Endodermal cell (in vitro differentiated cells): ENCODE results near the gene VPS33A. TPM values are rescaled to one million over a fixed set of nuclear protein-coding genes. Genes with fewer than 3 reads are reported as not detected.
"Not testable (repeated sequence)": the region's sequence is repeated elsewhere in the genome, so short reads cannot be mapped to it uniquely, and the experiment has no call there.

Experiments used
- DNase-seq: peaks from one replicate; pipeline ENCODE4 v3.0.0-alpha.2; 2017
- H3K27ac ChIP-seq: 2 replicates; pipeline ENCODE4 v1.5.1; 2013; ENCODE audit warnings: mild to moderate bottlenecking, low read depth, low read length, moderate library complexity
- H3K27me3 ChIP-seq: 2 replicates; pipeline ENCODE4 v1.6.1; 2013; ENCODE audit warnings: mild to moderate bottlenecking, low read length, moderate library complexity; ENCODE audit not compliant: insufficient read depth, control insufficient read depth, poor library complexity, severe bottlenecking
- H3K36me3 ChIP-seq: 2 replicates; pipeline ENCODE4 v1.7.0; 2013; ENCODE audit warnings: mild to moderate bottlenecking, low read length, moderate library complexity; ENCODE audit not compliant: control insufficient read depth, insufficient read depth
- H3K4me1 ChIP-seq: one replicate; pipeline ENCODE4 v1.7.0; 2013; ENCODE audit warnings: low read length; ENCODE audit not compliant: control insufficient read depth, insufficient read depth
- H3K4me3 ChIP-seq: 2 replicates; pipeline ENCODE4 v1.5.1; 2013; ENCODE audit warnings: mild to moderate bottlenecking, low read length, moderate library complexity
- H3K9ac ChIP-seq: 2 replicates; pipeline ENCODE4 v1.6.1; 2013; ENCODE audit warnings: mild to moderate bottlenecking, low read length, moderate library complexity; ENCODE audit not compliant: poor library complexity, severe bottlenecking; ENCODE audit errors: extremely low read depth
- H3K9me3 ChIP-seq: 2 replicates; pipeline ENCODE4 v1.6.1; 2013; ENCODE audit warnings: mild to moderate bottlenecking, low read length, moderate library complexity; ENCODE audit not compliant: control insufficient read depth
- H3K27ac Mint-ChIP-seq: 2 replicates; pipeline ENCODE4 v1.8.0; 2020; ENCODE audit warnings: mixed read lengths
- H3K27me3 Mint-ChIP-seq: 2 replicates; pipeline ENCODE4 v1.8.0; 2021; ENCODE audit warnings: mild to moderate bottlenecking, mixed read lengths; ENCODE audit not compliant: insufficient read depth
- H3K36me3 Mint-ChIP-seq: 2 replicates; pipeline ENCODE4 v1.8.0; 2020; ENCODE audit warnings: low read depth, mixed read lengths
- H3K4me1 Mint-ChIP-seq: 2 replicates; pipeline ENCODE4 v1.8.0; 2020; ENCODE audit warnings: mixed read lengths
- H3K4me3 Mint-ChIP-seq: 2 replicates; pipeline ENCODE4 v1.8.0; 2020; ENCODE audit warnings: mild to moderate bottlenecking, moderate library complexity, mixed read lengths
- H3K9me3 Mint-ChIP-seq: 2 replicates; pipeline ENCODE4 v1.8.0; 2020; ENCODE audit warnings: mild to moderate bottlenecking, mixed read lengths
- WGBS, 2 experiments: methylation state at CpG; one replicate each; pipeline versions ENCODE4 v1.1.5 to v1.1.7; 2013; ENCODE audit warnings: missing lambda C conversion rate in 2 of 2, mixed read lengths in 1 of 2; ENCODE audit not compliant: insufficient coverage in 1 of 2, insufficient read length in 1 of 2; 5-methylcytosine and 5-hydroxymethylcytosine counted together
- total RNA-seq, 2 donors: library from RNA; stranded (reverse); fragmentation: NEBNext Ultra II Directional in 1 of 2; extraction: Animal tissue kit (Norgen Biotek cat#: 25700) in 1 of 2; gene quantifications; 2 replicates in 1 of 2; 3 replicates in 1 of 2; pipeline ENCODE4 v1.2.1, GENCODE V29; 2021
- TF ChIP-seq, protein P1 (sequence below): fragments of 200-600 bp; sonication (generic); conservative IDR thresholded peaks from 2 replicates; pipeline ENCODE4 v1.5.0; 2021; ENCODE audit warnings: antibody characterized with exemption, mild to moderate bottlenecking

The VPS33A gene
- total RNA-seq, 2 donors from 2014 or later: 50.6 to 52.8 TPM

DNA sequence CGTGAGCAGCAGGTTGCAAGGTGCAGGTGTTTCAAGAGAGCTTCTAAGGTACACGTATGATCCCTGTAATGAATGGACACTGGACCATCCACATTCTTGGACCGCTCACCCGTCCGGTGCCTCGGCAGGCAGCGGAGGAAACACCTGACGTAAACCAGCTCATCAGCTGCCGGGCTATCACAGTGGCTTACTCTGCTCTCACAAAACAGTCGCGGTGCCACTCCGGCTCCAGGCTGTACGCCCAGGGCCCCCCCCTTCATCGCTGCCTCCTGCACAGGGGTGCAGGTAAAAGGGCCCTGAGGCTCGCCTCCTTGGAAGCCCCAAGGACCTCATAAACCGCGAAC, 436 bp downstream of the VPS33A start:
- peak overlapping the region; percentile 65 for H3K27ac ChIP-seq
- H3K4me3 Mint-ChIP-seq: peak overlapping the region; percentile 96
- H3K9me3 Mint-ChIP-seq: no peaks in the 10 kb centered on the region
- no peaks in the 10 kb centered on the region for H3K9me3 ChIP-seq
- WGBS, 2 experiments: 0 to 1% methylated on average over 15 to 17 of the region's 17 CpGs
- no peak for DNase-seq
- H3K36me3 Mint-ChIP-seq: peaks cover 26% of the 10 kb centered on the region
- H3K27me3 Mint-ChIP-seq: peaks cover 2% of the 10 kb centered on the region
- TF ChIP-seq, protein P1, sequence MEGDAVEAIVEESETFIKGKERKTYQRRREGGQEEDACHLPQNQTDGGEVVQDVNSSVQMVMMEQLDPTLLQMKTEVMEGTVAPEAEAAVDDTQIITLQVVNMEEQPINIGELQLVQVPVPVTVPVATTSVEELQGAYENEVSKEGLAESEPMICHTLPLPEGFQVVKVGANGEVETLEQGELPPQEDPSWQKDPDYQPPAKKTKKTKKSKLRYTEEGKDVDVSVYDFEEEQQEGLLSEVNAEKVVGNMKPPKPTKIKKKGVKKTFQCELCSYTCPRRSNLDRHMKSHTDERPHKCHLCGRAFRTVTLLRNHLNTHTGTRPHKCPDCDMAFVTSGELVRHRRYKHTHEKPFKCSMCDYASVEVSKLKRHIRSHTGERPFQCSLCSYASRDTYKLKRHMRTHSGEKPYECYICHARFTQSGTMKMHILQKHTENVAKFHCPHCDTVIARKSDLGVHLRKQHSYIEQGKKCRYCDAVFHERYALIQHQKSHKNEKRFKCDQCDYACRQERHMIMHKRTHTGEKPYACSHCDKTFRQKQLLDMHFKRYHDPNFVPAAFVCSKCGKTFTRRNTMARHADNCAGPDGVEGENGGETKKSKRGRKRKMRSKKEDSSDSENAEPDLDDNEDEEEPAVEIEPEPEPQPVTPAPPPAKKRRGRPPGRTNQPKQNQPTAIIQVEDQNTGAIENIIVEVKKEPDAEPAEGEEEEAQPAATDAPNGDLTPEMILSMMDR: no peak
- no peaks in the 10 kb centered on the region for H3K27me3 ChIP-seq
- H3K9ac ChIP-seq: peak overlapping the region; percentile 98
- peak overlapping the region; percentile 97 for H3K27ac Mint-ChIP-seq
- H3K4me3 ChIP-seq: peak overlapping the region; percentile 87
- peaks cover 23% of the 10 kb centered on the region for H3K36me3 ChIP-seq
- no peaks in the 10 kb centered on the region for H3K4me1 ChIP-seq
- H3K4me1 Mint-ChIP-seq: peaks cover 3% of the 10 kb centered on the region

DNA sequence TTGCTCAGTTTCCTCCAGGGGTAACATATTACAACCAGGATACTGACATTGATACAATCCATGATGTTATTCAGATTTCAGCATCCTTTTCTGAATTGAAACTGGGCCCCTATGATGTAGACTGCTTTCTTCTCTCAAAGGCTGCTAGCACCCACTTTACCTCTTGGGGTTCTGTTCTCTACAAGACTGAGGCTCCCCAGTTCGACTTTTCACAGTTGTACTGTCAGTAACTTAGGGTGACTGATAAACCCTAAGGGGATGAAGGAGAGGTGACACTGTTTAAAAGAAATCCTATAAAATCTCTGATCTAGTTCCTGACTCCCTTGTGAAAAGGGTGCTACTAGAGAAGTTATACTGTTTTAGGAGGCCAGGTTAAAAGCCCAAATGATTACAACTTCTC, 818 bp downstream of the VPS33A start:
- TF ChIP-seq, protein P1: no peak
- DNase-seq: no peak
- Mint-ChIP-seq H3K27me3 (peaks cover 2% of the 10 kb centered on the region), H3K4me3 (peak overlapping the region; percentile 96), H3K27ac (peak overlapping the region; percentile 97), H3K9me3 (no peaks in the 10 kb centered on the region), H3K36me3 (peaks cover 27% of the 10 kb centered on the region), H3K4me1 (peaks cover 3% of the 10 kb centered on the region)
- no peak overlapping the region for H3K27ac ChIP-seq
- WGBS, 2 experiments: 35% methylated on average over 1 of the region's 1 CpG; no CpG with 5 or more reads in 1 of the 2 experiments
- H3K4me1 ChIP-seq: no peaks in the 10 kb centered on the region
- H3K9ac ChIP-seq: peak overlapping the region; percentile 98
- no peaks in the 10 kb centered on the region for H3K9me3 ChIP-seq
- peaks cover 26% of the 10 kb centered on the region for H3K36me3 ChIP-seq
- H3K4me3 ChIP-seq: peak overlapping the region; percentile 87
- no peaks in the 10 kb centered on the region for H3K27me3 ChIP-seq

DNA sequence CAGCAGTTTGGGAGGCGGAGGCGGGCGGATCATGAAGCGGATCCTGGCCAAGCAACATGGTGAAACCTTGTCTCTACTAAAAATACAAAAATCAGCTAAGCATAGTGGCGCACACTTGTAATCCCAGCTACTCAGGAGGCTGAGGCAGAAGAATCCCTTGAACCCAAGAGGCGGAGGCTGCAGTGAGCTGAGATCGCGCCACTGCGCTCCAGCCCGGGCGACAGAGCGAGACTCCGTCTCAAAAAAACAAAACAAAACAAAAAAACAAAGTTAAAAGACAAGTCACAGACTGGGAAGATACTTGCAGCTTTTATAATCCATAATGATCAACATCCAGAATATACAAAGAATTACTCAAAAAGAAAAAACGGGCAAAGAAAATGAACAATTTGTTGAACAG, 5.6 kb downstream of the VPS33A start:
- not testable (repeated sequence) for H3K4me1 Mint-ChIP-seq, DNase-seq, H3K9me3 ChIP-seq, H3K4me3 Mint-ChIP-seq, H3K4me3 ChIP-seq, H3K27ac Mint-ChIP-seq, H3K4me1 ChIP-seq, H3K27me3 Mint-ChIP-seq, H3K9ac ChIP-seq, H3K27ac ChIP-seq, H3K9me3 Mint-ChIP-seq, H3K27me3 ChIP-seq
- peaks cover 52% of the 10 kb centered on the region for H3K36me3 ChIP-seq
- 93 to 94% methylated on average over 10 to 13 of the region's 14 CpGs for WGBS, 2 experiments
- H3K36me3 Mint-ChIP-seq: peaks cover 55% of the 10 kb centered on the region

DNA sequence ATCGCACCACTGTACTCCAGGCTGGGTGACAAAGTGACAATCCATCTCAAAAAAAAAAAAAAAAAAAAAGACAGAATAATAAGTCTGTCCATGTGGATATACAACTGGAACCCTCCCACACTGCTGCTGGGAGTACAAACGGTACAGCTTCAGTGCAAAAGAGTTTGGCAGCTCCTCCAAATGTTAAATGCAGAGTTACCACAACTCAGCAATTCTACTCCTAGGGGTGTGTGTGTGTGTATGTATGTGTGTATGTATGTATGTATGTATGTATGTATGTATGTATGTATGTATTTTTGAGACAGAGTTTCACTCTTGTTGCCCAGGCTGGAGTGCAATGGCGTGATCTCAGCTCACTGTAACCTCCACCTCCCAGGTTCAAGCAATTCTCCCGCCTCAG, 7.4 kb downstream of the VPS33A start:
- H3K4me1 Mint-ChIP-seq: not testable (repeated sequence)

GRCh38 chr12:122258462-122258861, 7.8 kb downstream of the VPS33A start:
- not testable (repeated sequence) for DNase-seq, H3K9me3 ChIP-seq, H3K27me3 ChIP-seq, H3K27ac Mint-ChIP-seq, H3K27me3 Mint-ChIP-seq, H3K4me1 Mint-ChIP-seq, H3K4me3 Mint-ChIP-seq, H3K9ac ChIP-seq, H3K9me3 Mint-ChIP-seq, H3K27ac ChIP-seq, H3K4me1 ChIP-seq, H3K4me3 ChIP-seq
- 95 to 96% methylated on average over 3 to 4 of the region's 4 CpGs for WGBS, 2 experiments
- peaks cover 53% of the 10 kb centered on the region for H3K36me3 ChIP-seq
- peaks cover 55% of the 10 kb centered on the region for H3K36me3 Mint-ChIP-seq

More for the DNA sequence above, 7.4 kb downstream of the VPS33A start:
- not testable (repeated sequence) for H3K9me3 Mint-ChIP-seq, H3K27me3 ChIP-seq, H3K4me1 ChIP-seq, H3K4me3 ChIP-seq, H3K4me3 Mint-ChIP-seq, H3K27ac ChIP-seq, H3K27ac Mint-ChIP-seq, H3K9ac ChIP-seq, H3K9me3 ChIP-seq, H3K27me3 Mint-ChIP-seq, DNase-seq
- H3K36me3 Mint-ChIP-seq: peaks cover 57% of the 10 kb centered on the region
- WGBS, 2 experiments: 89 to 100% methylated on average over 1 to 4 of the region's 4 CpGs
- H3K36me3 ChIP-seq: peaks cover 54% of the 10 kb centered on the region
